A673 (cell line): ENCODE measurements around the gene SLC36A3. TPM values are rescaled to one million over a fixed set of nuclear protein-coding genes. Genes with fewer than 3 reads are reported as not detected.

ENCODE experiments used
- BruUV-seq: library from RNA; stranded (reverse); fragments of 400-500 nt; replicated peaks from 2 replicates; lab custom pipeline; 2021; lab: Mats Ljungman, UMichigan
- CTCF ChIA-PET: fragments of 300-600 bp; sonication (Branson Sonifier 250); formaldehyde crosslinking; loops from one replicate; lab custom pipeline; 2022; ENCODE audit warnings: antibody characterized with exemption; lab: Charles Lee
- POLR2A ChIA-PET: fragments of 300-600 bp; sonication (Branson Sonifier 250); formaldehyde crosslinking; loops from one replicate; lab custom pipeline; 2022; ENCODE audit warnings: antibody characterized with exemption; ENCODE audit not compliant: low non-redundant PET; lab: Charles Lee
- DNase-seq: peaks from one replicate; pipeline ENCODE4 v3.0.0-alpha.2; 2015; ENCODE audit warnings: low spot score
- H3K27ac ChIP-seq: fragments of 200-600 bp; sonication (generic); 2 replicates; pipeline ENCODE4 v1.5.1; 2016; ENCODE audit warnings: mixed run types, low read depth, mild to moderate bottlenecking, mixed read lengths, antibody characterized with exemption, low read length; ENCODE audit not compliant: poor library complexity, severe bottlenecking
- H3K27me3 ChIP-seq: fragments of 200-600 bp; sonication (generic); replicated peaks from 2 replicates; pipeline ENCODE4 v1.6.1; 2017; ENCODE audit warnings: mixed run types, low read depth, mild to moderate bottlenecking, mixed read lengths, antibody characterized with exemption, low read length; ENCODE audit not compliant: insufficient read depth, poor library complexity
- H3K36me3 ChIP-seq: fragments of 200-600 bp; sonication (generic); 2 replicates; pipeline ENCODE4 v1.6.1; 2016; ENCODE audit warnings: mixed run types, mild to moderate bottlenecking, mixed read lengths, antibody characterized with exemption, low read length; ENCODE audit not compliant: insufficient read depth, poor library complexity, severe bottlenecking
- H3K4me1 ChIP-seq: fragments of 200-600 bp; sonication (generic); 2 replicates; pipeline ENCODE4 v1.6.1; 2017; ENCODE audit warnings: mixed run types, mild to moderate bottlenecking, mixed read lengths, antibody characterized with exemption, low read length; ENCODE audit not compliant: insufficient read depth, poor library complexity, severe bottlenecking
- H3K4me3 ChIP-seq: fragments of 200-600 bp; sonication (generic); 2 replicates; pipeline ENCODE4 v1.5.1; 2016; ENCODE audit warnings: low read depth, mixed run types, mild to moderate bottlenecking, mixed read lengths, low read length; ENCODE audit not compliant: poor library complexity, severe bottlenecking
- H3K9me3 ChIP-seq: fragments of 200-600 bp; sonication (generic); 2 replicates; pipeline ENCODE4 v1.6.1; 2016; ENCODE audit warnings: mixed run types, low read depth, mild to moderate bottlenecking, mixed read lengths, antibody characterized with exemption, low read length; ENCODE audit not compliant: poor library complexity, severe bottlenecking
- EZH2 ChIP-seq: fragments of 200-600 bp; sonication (generic); IDR thresholded peaks from 2 replicates; pipeline ENCODE4 v1.6.1; 2017; ENCODE audit warnings: borderline replicate concordance, low read depth, mild to moderate bottlenecking, mixed read lengths, antibody characterized with exemption, low read length; ENCODE audit not compliant: poor library complexity, severe bottlenecking
- intact Hi-C: fragments of 100-400 bp; cut with micrococcal nuclease; formaldehyde crosslinking; loops from one replicate; pipeline ENCODE4 v1.10.0; 2022; ENCODE audit not compliant: unreplicated experiment
- total RNA-seq: library from RNA; stranded (reverse); gene quantifications from 2 replicates; pipeline ENCODE4 v1.2.3, GENCODE V29; 2021
- TF ChIP-seq, protein P1 (sequence below): fragments of 300-800, 200-600 bp; sonication (generic); conservative IDR thresholded peaks from 2 replicates; pipeline ENCODE4 v1.5.1; 2017; ENCODE audit warnings: low read depth, mild to moderate bottlenecking, antibody characterized with exemption, low read length, moderate library complexity, mixed read lengths

Gene SLC36A3
- total RNA-seq, 1 experiment from 2014 or later: not detected

DNA sequence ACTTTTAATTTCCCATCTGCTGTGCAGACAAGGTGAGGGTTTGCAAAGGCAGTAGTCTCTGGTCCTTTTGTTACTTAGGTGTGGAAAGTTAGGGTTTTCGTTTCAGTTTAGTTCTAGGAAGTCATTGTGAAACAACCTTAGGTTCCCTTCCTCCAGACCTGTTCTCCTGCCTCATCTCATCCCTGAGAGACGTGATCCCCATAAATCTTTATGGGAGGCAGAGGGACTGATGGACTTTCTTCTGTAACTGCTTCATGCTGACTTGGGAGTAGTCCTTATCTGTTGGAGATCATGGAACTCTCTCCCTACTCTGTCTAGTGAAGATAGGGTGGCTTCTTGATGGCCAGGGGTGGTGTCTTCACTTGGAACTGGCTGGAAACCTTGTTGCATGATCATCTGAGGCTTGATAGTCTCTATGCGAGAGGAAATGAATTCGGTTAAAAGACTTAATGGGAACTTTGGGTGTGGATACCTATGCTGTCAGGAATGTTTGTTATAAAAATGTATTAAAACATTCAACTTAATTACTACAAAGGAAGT is 57.8 kb downstream of the SLC36A3 start:
- intact Hi-C loops: loop anchor here (10.0 kb wide), 1 partner anchor 241 kb away; no protein-coding TSS in a partner anchor
- TF ChIP-seq, protein P1, sequence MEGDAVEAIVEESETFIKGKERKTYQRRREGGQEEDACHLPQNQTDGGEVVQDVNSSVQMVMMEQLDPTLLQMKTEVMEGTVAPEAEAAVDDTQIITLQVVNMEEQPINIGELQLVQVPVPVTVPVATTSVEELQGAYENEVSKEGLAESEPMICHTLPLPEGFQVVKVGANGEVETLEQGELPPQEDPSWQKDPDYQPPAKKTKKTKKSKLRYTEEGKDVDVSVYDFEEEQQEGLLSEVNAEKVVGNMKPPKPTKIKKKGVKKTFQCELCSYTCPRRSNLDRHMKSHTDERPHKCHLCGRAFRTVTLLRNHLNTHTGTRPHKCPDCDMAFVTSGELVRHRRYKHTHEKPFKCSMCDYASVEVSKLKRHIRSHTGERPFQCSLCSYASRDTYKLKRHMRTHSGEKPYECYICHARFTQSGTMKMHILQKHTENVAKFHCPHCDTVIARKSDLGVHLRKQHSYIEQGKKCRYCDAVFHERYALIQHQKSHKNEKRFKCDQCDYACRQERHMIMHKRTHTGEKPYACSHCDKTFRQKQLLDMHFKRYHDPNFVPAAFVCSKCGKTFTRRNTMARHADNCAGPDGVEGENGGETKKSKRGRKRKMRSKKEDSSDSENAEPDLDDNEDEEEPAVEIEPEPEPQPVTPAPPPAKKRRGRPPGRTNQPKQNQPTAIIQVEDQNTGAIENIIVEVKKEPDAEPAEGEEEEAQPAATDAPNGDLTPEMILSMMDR: no peak
- no peak for TF ChIP-seq EZH2
- no peaks in the 10 kb centered on the region for H3K9me3 ChIP-seq
- H3K36me3 ChIP-seq: no peaks in the 10 kb centered on the region
- no peaks in the 10 kb centered on the region for H3K27me3 ChIP-seq
- ChIA-PET POLR2A (no interaction called here), CTCF (no interaction called here)
- no peaks in the 10 kb centered on the region for H3K4me1 ChIP-seq
- no peak overlapping the region for H3K27ac ChIP-seq
- no peak for DNase-seq
- BruUV-seq: no TSS peak
- no peak overlapping the region for H3K4me3 ChIP-seq

DNA sequence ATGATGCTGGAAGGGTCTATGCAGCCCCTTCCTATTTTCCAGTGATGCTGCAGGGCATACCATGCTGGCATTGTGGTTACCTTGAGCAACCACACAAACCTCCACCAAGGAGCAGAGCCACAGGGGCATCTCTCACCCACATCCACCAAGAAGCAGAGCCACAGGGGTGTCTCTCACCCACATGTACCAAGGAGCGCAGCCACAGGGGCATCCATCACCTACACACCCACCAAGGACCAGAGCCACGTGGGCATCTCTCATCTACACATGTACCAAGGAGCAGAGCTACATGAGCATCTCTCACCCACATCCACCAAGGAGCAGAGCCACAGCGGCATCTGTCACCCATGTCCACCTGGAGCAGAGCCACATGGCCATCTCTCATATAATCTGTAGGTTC is 59.4 kb downstream of the SLC36A3 start:
- DNase-seq: no peak
- BruUV-seq: no TSS peak
- H3K27ac ChIP-seq: no peak overlapping the region
- no peaks in the 10 kb centered on the region for H3K4me1 ChIP-seq
- H3K27me3 ChIP-seq: no peaks in the 10 kb centered on the region
- no peaks in the 10 kb centered on the region for H3K9me3 ChIP-seq
- intact Hi-C loops: loop anchor here (10.0 kb wide), 1 partner anchor 239 kb away; no protein-coding TSS in a partner anchor
- H3K36me3 ChIP-seq: no peaks in the 10 kb centered on the region
- no peak for TF ChIP-seq EZH2
- TF ChIP-seq, protein P1: no peak
- POLR2A ChIA-PET: no interaction called here
- CTCF ChIA-PET: no interaction called here
- H3K4me3 ChIP-seq: no peak overlapping the region

DNA sequence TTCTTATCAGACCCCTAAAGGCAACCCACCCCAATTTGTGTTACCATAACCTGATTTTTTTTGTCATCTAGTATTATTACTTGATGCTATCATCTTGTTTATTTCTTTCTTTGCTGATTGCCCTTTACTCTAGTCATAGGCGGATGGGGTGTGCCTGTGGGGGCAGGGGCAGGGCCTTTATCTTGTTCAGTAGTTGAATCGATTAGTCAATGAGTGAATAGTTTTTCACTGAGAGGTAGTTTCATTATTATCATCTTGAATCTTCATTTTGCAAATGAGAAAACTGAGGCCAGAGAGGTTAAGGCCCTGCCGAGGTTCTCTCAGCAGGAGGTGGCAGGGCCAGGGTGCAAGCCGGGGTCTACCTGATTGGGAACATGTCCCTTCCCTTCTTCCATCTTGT is 60.0 kb downstream of the SLC36A3 start:
- no peak for DNase-seq
- no TSS peak for BruUV-seq
- no peaks in the 10 kb centered on the region for H3K9me3 ChIP-seq
- H3K4me3 ChIP-seq: no peak overlapping the region
- intact Hi-C loops: loop anchor here (10.0 kb wide), 1 partner anchor 239 kb away; no protein-coding TSS in a partner anchor
- no peaks in the 10 kb centered on the region for H3K4me1 ChIP-seq
- TF ChIP-seq EZH2: no peak
- TF ChIP-seq, protein P1: no peak
- no peak overlapping the region for H3K27ac ChIP-seq
- POLR2A ChIA-PET: no interaction called here
- CTCF ChIA-PET: no interaction called here
- no peaks in the 10 kb centered on the region for H3K27me3 ChIP-seq
- H3K36me3 ChIP-seq: no peaks in the 10 kb centered on the region
